H54 (cell line): ENCODE measurements around the gene TNFRSF25.

Source experiments
- DNase-seq: peaks from one replicate; pipeline ENCODE4 v3.0.0; 2011; ENCODE audit warnings: low spot score, mixed read lengths; ENCODE audit not compliant: insufficient read length
- FAIRE-seq: peaks from 3 replicates; lab custom pipeline; 2011; peaks lifted over from hg19 to GRCh38; lab: Jason Lieb, UNC
- POLR2A ChIP-seq: IDR thresholded peaks from 2 replicates; pipeline ENCODE4 v1.6.1; 2011; ENCODE audit warnings: low read depth, mild to moderate bottlenecking, low read length

The TNFRSF25 gene

DNA sequence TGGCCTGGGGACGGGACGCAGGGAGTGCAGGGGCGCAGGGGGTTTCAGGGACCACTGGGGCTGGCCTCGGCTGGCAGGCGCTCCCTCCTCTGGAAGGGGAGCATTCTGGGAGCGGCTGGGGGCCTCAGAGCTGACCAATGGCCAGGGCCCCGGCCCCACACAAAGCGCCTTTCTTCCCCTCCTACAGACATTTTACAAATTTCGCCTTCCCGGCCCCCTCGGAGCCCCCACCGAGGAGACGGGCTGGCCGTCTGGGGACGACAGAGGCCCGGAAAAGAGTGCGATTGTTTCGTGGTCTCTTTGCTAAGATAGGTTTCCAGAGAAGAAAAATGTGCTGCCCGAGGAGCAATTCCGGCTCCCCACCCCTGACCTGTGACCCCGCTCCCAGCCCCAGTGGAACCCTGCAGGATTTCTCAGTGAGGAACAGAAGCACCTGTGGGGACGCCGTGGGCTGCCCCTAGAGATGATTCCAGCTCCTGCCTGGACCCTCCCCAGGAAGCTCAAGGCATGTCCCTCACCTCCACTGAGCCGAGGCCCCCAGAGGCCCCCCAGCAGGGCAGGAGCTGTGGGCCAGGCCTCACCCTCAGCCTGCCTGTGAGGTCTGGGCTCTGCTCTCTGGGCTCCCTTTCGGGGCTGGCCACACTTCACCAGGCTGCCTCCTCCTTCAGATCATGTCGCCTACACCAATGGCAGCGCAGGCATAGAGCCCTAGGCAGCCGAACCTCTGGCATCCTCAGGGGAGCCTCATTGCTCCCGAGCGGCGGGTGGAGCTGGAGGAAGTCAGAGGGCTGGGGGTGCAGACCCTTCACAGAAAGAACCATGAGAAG lies 40.5 kb upstream of the TNFRSF25 start:
- FAIRE-seq, result no peak
- TF ChIP-seq POLR2A, result no peak
- no peak for DNase-seq

GRCh38 chr1:6505367-6506209 lies 39.6 kb upstream of the TNFRSF25 start:
- no peak for TF ChIP-seq POLR2A
- no peak for FAIRE-seq
- DNase-seq, result no peak

GRCh38 chr1:6504887-6505286 lies 38.9 kb upstream of the TNFRSF25 start:
- FAIRE-seq, result no peak
- DNase-seq, result no peak
- no peak for TF ChIP-seq POLR2A

GRCh38 chr1:6503884-6504602 lies 38.1 kb upstream of the TNFRSF25 start:
- TF ChIP-seq POLR2A, result no peak
- DNase-seq, result no peak
- FAIRE-seq, result no peak

- DNase-seq, result no peak
- no peak for TF ChIP-seq POLR2A
- no peak for FAIRE-seq
Observed at GRCh38 chr1:6502000-6502891, 36.3 kb upstream of the TNFRSF25 start.

- FAIRE-seq, result no peak
- TF ChIP-seq POLR2A, result no peak
- no peak for DNase-seq
Observed at GRCh38 chr1:6501279-6501813, 35.4 kb upstream of the TNFRSF25 start.

DNA sequence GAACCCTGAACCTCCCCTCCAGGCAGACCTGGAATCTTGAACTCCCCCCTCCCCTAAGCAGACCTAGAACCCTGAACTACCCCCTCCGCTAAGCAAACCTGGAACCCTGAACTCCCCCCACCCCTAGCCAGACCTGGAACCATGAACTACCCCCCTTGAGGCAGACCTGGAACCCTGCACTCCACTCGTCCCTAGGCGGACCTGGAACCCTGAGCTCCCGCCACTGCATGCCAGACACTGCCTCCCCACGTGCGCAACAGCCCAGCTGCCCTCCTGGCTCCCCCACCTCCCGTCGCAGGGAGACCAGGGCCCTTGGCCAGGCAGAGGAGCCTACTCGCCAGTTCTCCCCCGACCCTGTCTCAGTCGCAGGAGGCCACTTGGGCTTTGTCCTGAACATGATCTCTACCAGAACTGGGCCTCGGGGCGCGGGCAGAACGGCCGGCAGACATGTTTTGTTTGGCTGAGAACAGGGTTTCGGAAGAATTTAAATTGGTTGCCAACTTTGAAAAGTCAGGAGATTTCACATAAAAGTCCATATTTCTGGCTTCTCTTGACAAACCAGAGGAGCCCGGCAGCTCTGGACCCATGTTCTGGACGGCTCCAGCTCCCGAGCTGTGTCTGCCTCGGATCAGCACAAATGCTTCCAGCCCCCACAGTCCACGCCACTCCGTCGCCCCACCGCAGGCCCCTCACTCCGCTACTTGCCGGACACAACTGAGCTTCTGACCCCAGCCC lies 34.7 kb upstream of the TNFRSF25 start:
- TF ChIP-seq POLR2A, result no peak
- DNase-seq, result no peak
- FAIRE-seq, result no peak

GRCh38 chr1:6499296-6499695 lies 33.3 kb upstream of the TNFRSF25 start:
- no peak for TF ChIP-seq POLR2A
- FAIRE-seq (no peak), DNase-seq (no peak)

DNA sequence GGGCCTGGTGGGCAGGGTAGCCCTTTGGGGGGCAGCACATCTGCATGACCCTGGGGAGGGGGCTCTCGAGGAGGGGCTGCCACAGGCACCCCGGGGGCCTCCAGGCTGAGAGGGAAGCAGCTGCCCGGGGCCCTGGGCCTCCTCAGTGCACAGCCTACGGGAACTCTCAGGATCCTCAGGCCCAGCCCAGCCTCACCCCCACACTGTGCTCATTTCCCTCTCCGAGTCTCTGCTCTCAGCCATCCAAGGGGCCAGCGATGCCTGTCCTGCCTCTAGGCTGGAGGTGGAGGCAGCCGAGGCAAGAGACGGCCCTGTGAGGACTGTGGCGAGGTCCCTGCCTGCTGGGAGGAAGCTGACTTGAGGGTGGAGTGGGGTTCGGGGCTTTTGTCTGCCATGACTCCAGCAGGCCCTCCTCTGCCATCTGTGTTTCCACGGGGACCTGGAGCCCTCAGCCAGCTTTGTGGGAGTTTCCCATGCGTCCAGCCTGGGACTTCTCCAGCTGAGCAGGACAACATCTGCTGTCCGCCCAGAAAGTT lies 32.7 kb upstream of the TNFRSF25 start:
- no peak for FAIRE-seq
- TF ChIP-seq POLR2A, result no peak
- no peak for DNase-seq

- FAIRE-seq (no peak), DNase-seq (no peak)
- TF ChIP-seq POLR2A, result no peak
Observed at GRCh38 chr1:6497867-6498575, 32.0 kb upstream of the TNFRSF25 start.

DNA sequence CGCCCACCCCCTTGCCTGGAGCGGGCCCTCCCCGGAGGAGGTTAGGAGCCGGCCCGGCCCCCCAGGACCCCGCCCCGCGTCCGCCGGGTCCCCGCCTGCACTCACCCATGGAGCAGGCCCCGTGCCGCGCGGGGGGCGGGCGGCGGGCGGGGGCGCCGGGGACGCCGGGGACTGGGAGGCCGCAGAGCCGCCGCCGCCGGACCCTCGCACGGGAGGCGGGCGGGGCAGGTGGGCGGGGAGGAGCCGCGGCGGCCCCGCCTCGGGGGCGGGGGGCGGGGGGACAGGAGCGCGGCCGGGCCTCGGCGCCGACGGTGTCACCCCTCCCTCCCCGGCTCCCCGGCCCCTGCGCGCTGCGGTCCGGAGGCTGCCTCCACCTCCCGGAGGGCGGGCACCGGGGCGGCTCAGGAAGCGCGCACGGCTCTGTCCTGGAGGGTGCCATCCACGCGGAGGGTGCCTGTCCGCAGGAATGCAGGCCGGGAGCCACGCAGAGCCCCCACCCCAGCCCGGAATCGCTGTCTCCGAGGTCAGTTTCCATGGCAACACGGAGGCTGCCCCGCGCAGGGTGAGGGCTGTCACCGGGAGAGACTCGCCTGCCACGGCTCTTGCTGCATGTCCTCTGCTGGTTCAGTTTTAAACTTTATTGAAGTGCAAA lies 31.4 kb upstream of the TNFRSF25 start:
- peak; percentile 36; the same call in 1 of the 2 replicates for TF ChIP-seq POLR2A
- DNase-seq, result no peak
- no peak for FAIRE-seq

DNA sequence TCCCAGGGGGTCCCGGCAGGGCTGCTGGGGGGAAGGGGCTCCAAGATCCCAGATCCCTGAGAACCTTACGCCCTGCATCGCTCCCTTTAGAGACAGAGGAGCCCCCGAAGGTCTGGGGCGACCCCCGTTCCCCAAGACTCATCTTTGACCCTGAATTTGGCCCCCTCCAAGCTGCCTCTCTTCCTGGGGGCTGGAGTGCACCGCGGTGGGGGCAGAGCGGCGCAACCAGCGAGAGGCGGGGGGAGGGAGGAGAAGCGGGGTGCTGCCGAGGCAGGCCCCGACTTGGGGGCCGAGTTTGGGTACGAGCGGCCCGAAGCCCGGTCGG lies 30.9 kb upstream of the TNFRSF25 start:
- no peak for TF ChIP-seq POLR2A
- DNase-seq, result no peak
- no peak for FAIRE-seq
